HUES64 (cell line): ENCODE data around the gene PARD3B.
"Not testable (repeated sequence)": the region's sequence is repeated elsewhere in the genome, so short reads cannot be mapped to it uniquely, and the experiment has no call there.

Source experiments
- H3K27ac ChIP-seq: 2 replicates; pipeline ENCODE4 v1.7.0; 2013; ENCODE audit warnings: low read depth, low read length, inconsistent platforms
- H3K27me3 ChIP-seq: 2 replicates; pipeline ENCODE4 v1.6.1; 2013; ENCODE audit warnings: mild to moderate bottlenecking, low read length; ENCODE audit not compliant: insufficient read depth
- H3K36me3 ChIP-seq: 2 replicates; pipeline ENCODE4 v1.6.1; 2013; ENCODE audit warnings: mild to moderate bottlenecking, low read length; ENCODE audit not compliant: insufficient read depth
- H3K4me1 ChIP-seq: 2 replicates; pipeline ENCODE4 v1.6.1; 2013; ENCODE audit warnings: mild to moderate bottlenecking, low read length, moderate library complexity; ENCODE audit not compliant: insufficient read depth
- H3K4me3 ChIP-seq: 2 replicates; pipeline ENCODE4 v1.5.1; 2013; ENCODE audit warnings: mild to moderate bottlenecking, low read length, moderate library complexity
- H3K9ac ChIP-seq: 2 replicates; pipeline ENCODE4 v1.6.1; 2013; ENCODE audit warnings: mild to moderate bottlenecking, low read depth, low read length
- H3K9me3 ChIP-seq: 2 replicates; pipeline ENCODE4 v1.6.1; 2013; ENCODE audit warnings: low read depth, low read length; ENCODE audit not compliant: insufficient read depth
- WGBS: fragments of 150-250, 120-280 bp; methylation state at CpG from one replicate; pipeline ENCODE4 v1.1.7; 2013; ENCODE audit warnings: missing lambda C conversion rate; 5-methylcytosine and 5-hydroxymethylcytosine counted together

Gene PARD3B

DNA sequence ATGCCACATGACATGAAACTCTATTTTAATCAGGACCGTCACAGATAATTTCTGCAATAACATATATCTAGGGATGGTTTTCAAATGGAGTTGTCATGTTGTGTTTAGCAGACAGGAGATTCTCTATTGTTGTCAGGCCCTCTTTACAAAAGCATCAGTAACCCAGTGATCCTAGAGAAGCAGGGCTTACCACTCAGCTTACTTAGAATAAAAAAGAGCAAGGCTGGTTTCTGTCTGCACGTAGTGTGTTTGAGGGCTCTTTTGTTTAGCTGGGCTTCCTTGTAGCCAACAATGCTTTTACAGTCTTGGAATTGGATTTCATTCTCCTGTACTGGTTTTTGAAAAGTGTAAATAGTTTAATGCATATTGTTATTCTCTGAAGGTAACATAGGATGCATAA lies 926.5 kb downstream of the PARD3B start:
- H3K36me3 ChIP-seq = no peaks in the 10 kb centered on the region
- peaks cover 23% of the 10 kb centered on the region for H3K4me1 ChIP-seq
- WGBS = 58% methylated on average over 2 of the region's 2 CpGs
- H3K9me3 ChIP-seq = no peaks in the 10 kb centered on the region
- no peak overlapping the region for H3K9ac ChIP-seq
- H3K4me3 ChIP-seq = no peak overlapping the region
- H3K27me3 ChIP-seq = 0 out of 2 replicates have a peak, but pooled peaks cover 5% of the 10 kb centered on the region
- H3K27ac ChIP-seq = no peak overlapping the region

GRCh38 chr2:205473791-205474190 lies 928.5 kb downstream of the PARD3B start:
- Histone ChIP-seq H3K36me3 (no peaks in the 10 kb centered on the region), H3K4me1 (peaks cover 19% of the 10 kb centered on the region), H3K27me3 (no peaks in the 10 kb centered on the region), H3K27ac (no peak overlapping the region), H3K4me3 (no peak overlapping the region), H3K9me3 (no peaks in the 10 kb centered on the region), H3K9ac (no peak overlapping the region)
- WGBS = 100% methylated on average over 2 of the region's 3 CpGs

DNA sequence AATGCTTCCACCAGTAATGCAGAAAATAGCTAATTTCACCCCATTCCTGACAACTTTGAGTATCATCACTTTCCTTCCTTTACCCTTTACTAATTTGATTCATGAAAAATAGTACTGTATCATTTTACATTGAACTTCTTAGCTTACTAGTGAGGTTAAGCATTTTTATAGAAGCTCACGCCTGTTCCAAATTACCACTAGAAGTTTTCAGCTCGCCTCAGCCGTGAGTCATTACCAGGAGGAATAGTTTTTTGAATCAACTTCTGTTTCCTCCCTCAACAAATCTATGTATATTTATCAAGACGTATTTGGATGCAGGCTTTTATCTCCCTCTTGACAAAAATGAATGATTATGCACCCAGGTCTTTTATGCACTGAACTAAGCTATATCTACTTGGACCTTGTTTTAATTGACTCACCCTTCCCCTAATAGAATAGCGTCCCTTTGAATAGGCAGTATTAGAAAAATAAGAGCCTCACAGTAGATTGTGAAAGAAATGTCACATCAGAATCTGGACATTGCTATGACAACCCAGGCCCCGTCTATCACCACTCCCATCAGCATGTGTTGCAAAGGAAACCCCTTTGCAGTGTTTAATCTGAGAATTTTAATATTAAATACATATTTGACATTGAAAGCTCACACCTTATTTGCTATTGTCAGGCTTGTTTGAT lies 929.6 kb downstream of the PARD3B start:
- Histone ChIP-seq H3K36me3 (no peaks in the 10 kb centered on the region), H3K9me3 (no peaks in the 10 kb centered on the region), H3K27ac (no peak overlapping the region)

DNA sequence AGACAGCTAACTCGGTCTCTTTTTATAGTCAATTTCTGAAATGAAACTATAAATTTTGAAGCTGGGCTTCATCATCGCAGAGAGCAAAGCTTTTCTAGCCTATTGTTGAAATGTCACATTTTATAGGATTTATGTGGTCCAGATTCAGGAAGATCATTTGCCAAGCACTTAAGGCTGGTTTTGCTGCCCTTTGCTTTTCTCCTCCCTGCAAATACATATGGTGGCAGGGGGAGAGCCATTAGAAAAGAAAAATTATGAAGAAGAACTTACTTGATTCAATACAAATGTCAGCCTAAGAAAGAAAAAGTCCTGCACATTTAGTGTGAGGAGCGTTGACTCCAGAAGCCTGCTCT lies 930.1 kb downstream of the PARD3B start:
- Histone ChIP-seq H3K9me3 (no peaks in the 10 kb centered on the region), H3K36me3 (no peaks in the 10 kb centered on the region), H3K4me1 (peaks cover 14% of the 10 kb centered on the region), H3K4me3 (no peak overlapping the region), H3K27ac (no peak overlapping the region), H3K27me3 (no peaks in the 10 kb centered on the region), H3K9ac (no peak overlapping the region)
- WGBS = 96% methylated on average over 3 of the region's 3 CpGs

More for the DNA sequence above, 929.6 kb downstream of the PARD3B start:
- Histone ChIP-seq H3K4me3 (no peak overlapping the region), H3K27me3 (no peaks in the 10 kb centered on the region), H3K9ac (no peak overlapping the region), H3K4me1 (peaks cover 19% of the 10 kb centered on the region)
- 91% methylated on average over 5 of the region's 6 CpGs for WGBS

DNA sequence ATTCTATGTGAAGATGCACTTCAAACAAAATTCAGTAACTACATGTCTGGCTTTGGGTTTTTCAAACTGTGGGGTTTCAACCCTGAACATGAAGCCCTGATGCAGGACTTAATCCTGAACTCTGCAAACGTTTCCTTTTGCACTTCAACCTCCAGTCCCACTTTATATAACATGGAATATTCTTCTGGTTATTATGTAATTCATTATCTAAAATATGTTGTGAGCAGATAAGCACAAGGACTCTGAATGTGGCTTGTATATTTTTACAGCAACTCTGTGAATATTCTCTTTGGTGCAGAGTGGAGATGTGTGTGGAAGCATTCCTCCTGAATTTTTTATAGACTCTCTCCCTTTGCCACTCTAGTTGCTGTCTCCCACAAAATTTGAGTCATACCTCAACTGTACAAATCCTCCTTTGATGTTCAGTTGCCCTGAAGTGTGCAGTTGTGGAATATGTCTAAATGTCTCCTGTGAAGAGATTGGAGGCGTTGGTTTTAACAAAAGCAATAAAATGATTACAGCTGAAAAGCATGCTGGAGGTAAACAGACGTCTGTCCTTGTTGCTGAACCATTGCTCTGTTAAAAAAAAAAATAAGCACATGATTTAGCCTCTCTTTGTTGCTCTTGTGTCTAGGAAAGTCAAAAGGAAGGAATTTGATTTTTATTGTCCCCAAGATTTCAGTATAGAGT lies 931.9 kb downstream of the PARD3B start:
- 88% methylated on average over 3 of the region's 3 CpGs for WGBS
- Histone ChIP-seq H3K36me3 (no peaks in the 10 kb centered on the region), H3K27me3 (no peaks in the 10 kb centered on the region), H3K9ac (no peak overlapping the region), H3K9me3 (no peaks in the 10 kb centered on the region), H3K4me3 (no peak overlapping the region), H3K27ac (no peak overlapping the region), H3K4me1 (peaks cover 8% of the 10 kb centered on the region)

GRCh38 chr2:205481861-205482260 lies 936.6 kb downstream of the PARD3B start:
- Histone ChIP-seq H3K4me1 (peaks cover 36% of the 10 kb centered on the region), H3K27me3 (no peaks in the 10 kb centered on the region), H3K9me3 (no peaks in the 10 kb centered on the region), H3K4me3 (peak overlapping the region; percentile 7; the same call in 1 of the 2 replicates), H3K27ac (peak overlapping the region; percentile 91), H3K36me3 (no peaks in the 10 kb centered on the region), H3K9ac (peak overlapping the region; percentile 61)
- whole genome bisulfite sequencing = 79% methylated on average over 5 of the region's 5 CpGs

DNA sequence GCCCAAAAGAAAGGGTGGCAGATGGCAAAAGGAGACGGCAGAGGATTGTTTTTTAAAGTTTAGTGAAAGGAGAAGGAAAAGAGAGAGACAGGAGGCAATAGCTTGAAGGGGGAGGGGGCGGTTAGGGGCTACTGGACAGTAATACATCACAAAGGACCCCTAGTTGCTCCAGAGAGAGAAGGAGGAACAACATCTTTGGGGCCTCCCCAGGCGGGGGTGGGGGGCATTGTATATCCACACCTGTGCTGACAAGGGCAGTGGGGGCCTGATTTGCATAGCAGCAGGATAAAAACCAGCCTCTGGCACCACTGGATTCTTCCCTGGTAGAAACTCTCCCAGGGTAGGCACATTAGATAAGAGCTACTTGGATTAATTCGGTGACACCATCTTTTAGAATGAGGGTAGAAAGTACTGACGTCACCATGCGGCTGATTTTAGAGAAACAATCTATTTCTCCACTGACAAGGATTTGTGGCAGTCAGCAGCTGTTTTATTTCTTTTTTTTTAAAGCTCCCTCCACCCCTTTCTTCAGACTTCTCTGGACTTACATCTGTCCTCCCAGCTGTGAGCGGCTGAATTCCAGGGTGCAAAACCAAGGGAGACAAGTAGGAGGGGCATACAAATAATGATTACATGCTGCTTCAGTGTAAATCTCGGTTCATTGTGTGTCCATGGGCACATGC lies 937.3 kb downstream of the PARD3B start:
- WGBS = 44% methylated on average over 8 of the region's 8 CpGs
- Histone ChIP-seq H3K27me3 (no peaks in the 10 kb centered on the region), H3K36me3 (no peaks in the 10 kb centered on the region), H3K4me3 (peak overlapping the region; percentile 24; the same call in 1 of the 2 replicates), H3K9me3 (no peaks in the 10 kb centered on the region), H3K9ac (peak overlapping the region; percentile 61), H3K27ac (peak overlapping the region; percentile 91), H3K4me1 (peaks cover 36% of the 10 kb centered on the region)

DNA sequence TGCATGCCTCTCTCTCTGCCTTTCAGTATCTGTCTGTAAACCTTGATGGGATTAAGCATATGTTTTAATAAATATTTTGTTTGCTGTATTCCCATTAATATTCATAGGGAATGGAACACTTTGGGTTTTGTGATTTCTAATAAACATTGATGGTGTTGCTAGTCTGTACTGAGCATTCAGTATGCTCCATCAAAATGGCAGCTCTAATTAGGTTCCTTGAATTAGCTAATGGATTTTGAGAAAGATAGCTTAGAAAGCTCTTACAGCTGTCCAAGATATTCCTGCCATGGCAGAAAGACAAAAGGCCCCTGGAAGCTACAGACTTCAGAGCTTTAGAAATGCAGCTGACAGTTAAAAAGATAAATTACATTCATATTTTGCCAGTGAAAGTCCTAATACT lies 937.8 kb downstream of the PARD3B start:
- peaks cover 36% of the 10 kb centered on the region for H3K4me1 ChIP-seq
- H3K9me3 ChIP-seq = no peaks in the 10 kb centered on the region
- peak overlapping the region; percentile 91 for H3K27ac ChIP-seq

DNA sequence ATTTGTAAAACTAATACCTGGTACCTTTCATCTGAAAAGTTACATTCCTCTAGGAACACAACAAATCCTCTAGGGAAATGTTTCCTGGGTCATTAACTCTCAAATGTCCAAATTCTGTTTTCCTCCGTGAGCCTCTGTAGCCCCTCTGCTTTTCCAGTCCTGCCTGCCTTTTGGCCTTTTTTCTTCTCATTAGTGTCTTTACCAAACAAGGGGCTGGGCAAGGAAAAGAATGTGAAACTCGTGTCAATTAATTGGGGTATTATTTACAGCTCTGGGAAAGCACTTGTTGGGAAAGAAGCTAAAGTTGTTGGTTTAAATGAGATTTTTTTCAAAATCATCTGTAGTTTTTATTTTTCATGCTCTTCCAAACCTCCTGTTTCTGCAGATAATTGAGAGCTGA lies 938.9 kb downstream of the PARD3B start:
- Histone ChIP-seq H3K9ac (no peak overlapping the region), H3K27ac (no peak overlapping the region), H3K4me1 (peaks cover 36% of the 10 kb centered on the region), H3K4me3 (no peak overlapping the region), H3K36me3 (no peaks in the 10 kb centered on the region), H3K9me3 (no peaks in the 10 kb centered on the region), H3K27me3 (no peaks in the 10 kb centered on the region)
- WGBS = 24% methylated on average over 2 of the region's 2 CpGs

More for the DNA sequence above, 937.8 kb downstream of the PARD3B start:
- Histone ChIP-seq H3K36me3 (no peaks in the 10 kb centered on the region), H3K27me3 (no peaks in the 10 kb centered on the region), H3K9ac (peak overlapping the region; percentile 42), H3K4me3 (peak overlapping the region; percentile 24; the same call in 1 of the 2 replicates)

GRCh38 chr2:205484764-205485163 lies 939.5 kb downstream of the PARD3B start:
- no peak overlapping the region for H3K9ac ChIP-seq

DNA sequence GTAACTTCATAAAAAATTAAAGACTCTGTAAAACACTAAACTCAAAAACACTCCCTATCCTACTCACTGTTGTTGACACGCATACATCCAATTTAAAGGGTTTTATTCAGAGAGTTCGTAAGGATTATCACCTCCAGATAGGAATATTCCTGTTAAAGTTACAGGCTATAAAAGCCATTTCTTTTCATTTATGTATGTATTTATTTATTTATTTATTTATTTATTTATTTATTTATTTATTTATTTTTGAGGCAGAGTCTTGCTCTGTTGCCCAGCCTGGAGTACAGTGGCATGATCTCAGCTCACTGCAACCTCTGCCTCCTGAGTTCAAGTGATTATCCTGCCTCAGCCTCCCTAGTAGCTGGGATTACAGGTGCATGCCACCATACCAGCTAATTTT lies 948.3 kb downstream of the PARD3B start:
- whole genome bisulfite sequencing = 100% methylated on average over 2 of the region's 2 CpGs
- H3K27ac ChIP-seq, H3K9ac ChIP-seq, H3K9me3 ChIP-seq, H3K27me3 ChIP-seq, H3K36me3 ChIP-seq, H3K4me3 ChIP-seq: not testable (repeated sequence)
- H3K4me1 ChIP-seq = peaks cover 21% of the 10 kb centered on the region

More at GRCh38 chr2:205484764-205485163, 939.5 kb downstream of the PARD3B start:
- H3K27ac ChIP-seq = no peak overlapping the region
- H3K4me1 ChIP-seq = peaks cover 36% of the 10 kb centered on the region
- no peaks in the 10 kb centered on the region for H3K36me3 ChIP-seq
- H3K27me3 ChIP-seq = no peaks in the 10 kb centered on the region
- 78% methylated on average over 4 of the region's 4 CpGs for WGBS
- H3K4me3 ChIP-seq = no peak overlapping the region
- no peaks in the 10 kb centered on the region for H3K9me3 ChIP-seq
